ENCODE measurements around the gene CNDP1.

- TF ChIP-seq CTCF (IDR thresholded peaks at IDR 0.05; ENCODE audit: borderline replicate concordance, extremely low read depth, low read length, poor library complexity, severe bottlenecking): no peak
- no peak for TF ChIP-seq EZH2 (IDR thresholded peaks at IDR 0.05; ENCODE audit: borderline replicate concordance, low read depth, low read length, severe bottlenecking)
Observed at GRCh38 chr18:74633652-74634352, 99.5 kb downstream of the CNDP1 start.
